ENCODE results near the gene PKDREJ. TPM values are rescaled to one million over a fixed set of nuclear protein-coding genes. Genes with fewer than 3 reads are reported as not detected.

PKDREJ gene
- total RNA-seq, 1 donor from 2014 or later: 0.04 TPM

GRCh38 chr22:46278656-46279645, 15.8 kb upstream of the PKDREJ start:
- Mint-ChIP-seq H3K9me3 (peaks cover 5% of the 10 kb centered on the region), H3K27me3 (ENCODE audit: low read depth) (no peaks in the 10 kb centered on the region), H3K4me1 (no peaks in the 10 kb centered on the region), H3K36me3 (peaks cover 39% of the 10 kb centered on the region), H3K27ac (no peak overlapping the region), H3K4me3 (no peak overlapping the region)
- TF ChIP-seq CTCF (IDR thresholded peaks at IDR 0.05; ENCODE audit: unreplicated experiment): no peak
- DNase-seq (ENCODE audit: low spot score in 2 of 2, unreplicated experiment in 2 of 2): no peak

GRCh38 chr22:46276563-46276962, 13.4 kb upstream of the PKDREJ start:
- no peaks in the 10 kb centered on the region for H3K27me3 Mint-ChIP-seq (ENCODE audit: low read depth)
- H3K27ac Mint-ChIP-seq: no peak overlapping the region
- DNase-seq (ENCODE audit: low spot score in 2 of 2, unreplicated experiment in 2 of 2): no peak
- H3K36me3 Mint-ChIP-seq: peaks cover 34% of the 10 kb centered on the region
- no peak overlapping the region for H3K4me3 Mint-ChIP-seq
- H3K4me1 Mint-ChIP-seq: no peaks in the 10 kb centered on the region
- H3K9me3 Mint-ChIP-seq: peaks cover 5% of the 10 kb centered on the region
- TF ChIP-seq CTCF (IDR thresholded peaks at IDR 0.05; ENCODE audit: unreplicated experiment): no peak

DNA sequence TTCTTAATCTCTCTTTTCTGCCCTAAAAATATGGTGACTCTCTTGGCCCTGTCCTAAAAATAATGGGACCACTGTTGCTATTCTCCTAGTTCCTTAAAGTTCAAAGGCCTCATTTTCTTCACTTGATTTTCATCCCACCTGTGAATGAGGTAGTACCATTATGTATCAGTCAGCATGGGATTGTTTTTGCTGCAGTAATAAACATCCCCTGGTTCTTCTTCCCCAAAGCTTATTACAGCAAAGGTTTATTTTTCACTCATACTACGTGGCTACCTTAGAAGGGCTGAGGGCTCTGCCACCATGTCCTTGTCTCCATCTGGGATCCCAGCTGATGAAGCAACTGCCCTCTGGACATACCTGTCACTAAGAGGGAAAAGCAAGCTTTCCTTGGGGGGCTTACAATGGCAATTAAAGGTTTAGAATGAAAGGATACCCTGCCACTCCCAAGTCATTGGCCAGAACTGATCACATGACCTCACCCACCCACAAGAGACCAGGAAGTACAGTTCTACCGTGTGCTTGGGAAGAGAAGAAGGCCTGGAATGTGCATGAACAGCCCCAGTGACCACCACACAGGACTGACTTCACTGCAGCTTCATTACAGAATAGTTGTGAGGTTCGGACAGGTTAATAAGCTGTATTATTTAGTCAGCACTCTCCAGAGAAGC, 12.4 kb upstream of the PKDREJ start:
- Mint-ChIP-seq H3K36me3 (peaks cover 32% of the 10 kb centered on the region), H3K9me3 (peaks cover 5% of the 10 kb centered on the region), H3K27ac (no peak overlapping the region), H3K4me1 (no peaks in the 10 kb centered on the region), H3K27me3 (ENCODE audit: low read depth) (no peaks in the 10 kb centered on the region), H3K4me3 (no peak overlapping the region)
- no peak for TF ChIP-seq CTCF (IDR thresholded peaks at IDR 0.05; ENCODE audit: unreplicated experiment)
- DNase-seq (ENCODE audit: low spot score in 2 of 2, unreplicated experiment in 2 of 2): no peak

GRCh38 chr22:46274381-46274780, 11.2 kb upstream of the PKDREJ start:
- no peak overlapping the region for H3K27ac Mint-ChIP-seq
- no peak overlapping the region for H3K4me3 Mint-ChIP-seq
- DNase-seq (ENCODE audit: low spot score in 2 of 2, unreplicated experiment in 2 of 2): no peak
- H3K36me3 Mint-ChIP-seq: peaks cover 32% of the 10 kb centered on the region
- no peaks in the 10 kb centered on the region for H3K4me1 Mint-ChIP-seq
- H3K9me3 Mint-ChIP-seq: peaks cover 5% of the 10 kb centered on the region
- TF ChIP-seq CTCF (IDR thresholded peaks at IDR 0.05; ENCODE audit: unreplicated experiment): no peak
- no peaks in the 10 kb centered on the region for H3K27me3 Mint-ChIP-seq (ENCODE audit: low read depth)

- peaks cover 29% of the 10 kb centered on the region for H3K36me3 Mint-ChIP-seq
- peaks cover 5% of the 10 kb centered on the region for H3K9me3 Mint-ChIP-seq
- TF ChIP-seq CTCF (IDR thresholded peaks at IDR 0.05; ENCODE audit: unreplicated experiment): no peak
- no peaks in the 10 kb centered on the region for H3K27me3 Mint-ChIP-seq (ENCODE audit: low read depth)
- H3K27ac Mint-ChIP-seq: no peak overlapping the region
- H3K4me1 Mint-ChIP-seq: no peaks in the 10 kb centered on the region
- no peak for DNase-seq (ENCODE audit: low spot score in 2 of 2, unreplicated experiment in 2 of 2)
- H3K4me3 Mint-ChIP-seq: no peak overlapping the region
These were observed 10.4 kb upstream of the PKDREJ start for GRCh38 chr22:46273432-46274148.
